H1 (cell line): ENCODE measurements around the gene POLE2. TPM values are rescaled to one million over a fixed set of nuclear protein-coding genes. Genes with fewer than 3 reads are reported as not detected.

Experiments used
- CHD1 ChIP-seq: IDR thresholded peaks from 2 replicates; pipeline ENCODE4 v1.6.1; 2012; ENCODE audit warnings: low read depth, low read length, improper control_type of control experiment
- CTBP2 ChIP-seq: IDR thresholded peaks from 2 replicates; pipeline ENCODE4 v1.7.0; 2011; ENCODE audit warnings: borderline replicate concordance, mild to moderate bottlenecking, moderate library complexity, mixed read lengths, low read length; ENCODE audit not compliant: insufficient read depth, insufficient read length
- EGR1 ChIP-seq: IDR thresholded peaks from 2 replicates; pipeline ENCODE4 v1.6.1; 2011; ENCODE audit warnings: low read depth, low read length, borderline replicate concordance
- HDAC2 ChIP-seq, 2 experiments: fragments of 300-600 bp in 1 of 2; sonication (generic) in 1 of 2; IDR thresholded peaks; 2 replicates each; pipeline ENCODE4 v1.6.1; 2011 to 2012; ENCODE audit warnings: low read depth in 2 of 2, low read length in 2 of 2, mild to moderate bottlenecking in 2 of 2, moderate library complexity in 2 of 2, borderline replicate concordance in 1 of 2, inconsistent platforms in 1 of 2
- KDM1A ChIP-seq: fragments of 200-600, 300-600 bp; sonication (generic); IDR thresholded peaks from 2 replicates; pipeline ENCODE4 v1.7.1; 2016; ENCODE audit warnings: mild to moderate bottlenecking, low read length, borderline replicate concordance
- KDM4A ChIP-seq: IDR thresholded peaks from one replicate; pipeline ENCODE4 v1.7.1; 2012; ENCODE audit warnings: low read depth, mild to moderate bottlenecking, moderate library complexity, low read length, inconsistent platforms; ENCODE audit not compliant: severe bottlenecking
- POLR2A ChIP-seq, 2 experiments: IDR thresholded peaks; 1 replicate in 1 of 2; 2 replicates in 1 of 2; pipeline ENCODE4 v1.6.1; 2011; ENCODE audit warnings: low read depth in 2 of 2, low read length in 2 of 2, mild to moderate bottlenecking in 2 of 2; ENCODE audit errors: control extremely low read depth in 1 of 2
- RXRA ChIP-seq: IDR thresholded peaks from 2 replicates; pipeline ENCODE4 v1.6.1; 2011; ENCODE audit warnings: low read depth, mild to moderate bottlenecking, low read length, moderate library complexity; ENCODE audit not compliant: insufficient read depth
- SIX5 ChIP-seq: IDR thresholded peaks from 2 replicates; pipeline ENCODE4 v1.6.1; 2011; ENCODE audit warnings: mild to moderate bottlenecking, low read depth, low read length
- polyA plus RNA-seq, 7 experiments: library from polyadenylated mRNA; depleted of rRNA in 3 of 7; stranded (reverse) in 5 of 7; unstranded in 2 of 7; fragments of >200 nt in 5 of 7; fragments of 200-250 nt in 2 of 7; gene quantifications; 1 replicate in 5 of 7; 2 replicates in 1 of 7; 4 replicates in 1 of 7; pipeline versions ENCODE4 v1.2.1 to v1.2.3, GENCODE V29; 2011 to 2013; ENCODE audit warnings: missing spikeins in 2 of 7, mixed read lengths in 2 of 7
- total RNA-seq: library from RNA; stranded (reverse); fragmentation: NEBNext Ultra II Directional; extraction: Animal tissue kit (Norgen Biotek cat#: 25700); gene quantifications from 2 replicates; pipeline ENCODE4 v1.2.1, GENCODE V29; 2021

Gene POLE2
- total and polyA plus RNA-seq, 2 of the 8 experiments (the other 6 are each of a cell fraction or from before 2014, with no cell fraction given) = 31.2 to 41.7 TPM

DNA sequence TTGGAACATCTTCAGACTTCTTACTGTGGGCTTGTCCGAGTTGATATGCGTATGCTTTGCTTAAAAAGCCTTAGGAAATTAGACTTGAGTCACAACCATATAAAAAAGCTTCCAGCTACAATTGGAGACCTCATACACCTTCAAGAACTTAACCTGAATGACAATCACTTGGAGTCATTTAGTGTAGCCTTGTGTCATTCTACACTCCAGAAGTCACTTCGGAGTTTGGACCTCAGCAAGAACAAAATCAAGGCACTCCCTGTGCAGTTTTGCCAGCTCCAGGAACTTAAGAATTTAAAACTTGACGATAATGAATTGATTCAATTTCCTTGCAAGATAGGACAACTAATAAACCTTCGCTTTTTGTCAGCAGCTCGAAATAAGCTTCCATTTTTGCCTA lies 80.4 kb downstream of the POLE2 start (continued):
- TF ChIP-seq CTBP2 (no peak), RXRA (no peak), KDM1A (no peak), SIX5 (no peak), CHD1 (no peak), HDAC2 (IDR thresholded peaks at IDR 0.05; ENCODE audit: borderline replicate concordance in 1 of 2, low read depth in 2 of 2, low read length in 2 of 2) (no peak), EGR1 (no peak), POLR2A (IDR thresholded peaks at IDR 0.05; ENCODE audit: control extremely low read depth in 1 of 2, low read depth in 2 of 2, low read length in 2 of 2) (no peak), KDM4A (no peak)
